HG03095 (cell line): ENCODE data around the gene CAPN5.

Experiments used
- ATAC-seq: cut with Tn5 transposase; IDR thresholded peaks from one replicate; pipeline ENCODE4 v1.9.1; 2021; ENCODE audit warnings: moderate library complexity; ENCODE audit not compliant: unreplicated experiment

The CAPN5 gene

GRCh38 chr11:77144857-77145428 lies 78.2 kb downstream of the CAPN5 start:
- ATAC-seq, result no peak

DNA sequence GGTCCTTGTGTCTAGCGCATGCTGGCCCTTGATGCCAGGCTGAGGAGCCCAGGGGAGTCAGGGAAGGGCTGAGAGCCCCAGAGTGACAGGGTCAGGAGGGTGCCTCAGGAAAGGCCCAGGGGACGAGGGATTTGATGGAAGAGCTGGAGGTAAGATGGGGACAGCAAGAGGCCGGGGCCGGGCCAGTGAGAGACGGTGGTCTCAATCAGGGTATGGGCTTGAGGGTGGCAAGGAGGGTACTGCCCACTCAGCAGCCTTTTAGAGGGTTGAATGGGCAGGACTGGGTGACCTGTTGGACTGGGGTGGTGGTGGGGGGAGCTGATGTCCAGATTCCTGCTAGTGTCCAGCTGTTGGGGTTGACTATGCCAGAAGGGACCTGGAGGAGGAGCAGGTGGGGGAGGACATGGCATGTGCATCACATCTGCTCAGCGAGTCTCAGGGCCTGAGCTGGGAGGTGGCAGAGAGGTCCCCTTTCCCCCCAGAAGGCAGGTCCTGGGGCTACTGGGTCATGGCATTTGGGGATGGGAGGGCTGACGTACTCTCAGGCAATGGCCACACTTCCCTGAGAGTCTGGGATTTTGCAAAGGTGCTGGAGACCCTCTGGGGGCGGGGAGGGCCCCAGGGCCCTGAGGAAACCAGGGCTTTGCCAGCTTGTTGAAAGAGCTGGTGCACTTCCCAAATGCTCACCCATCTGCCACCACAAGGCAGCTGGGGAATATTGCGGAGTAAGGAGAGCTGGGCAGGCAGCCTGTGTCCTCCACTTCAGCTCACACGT lies 79.7 kb downstream of the CAPN5 start:
- ATAC-seq, result no peak

DNA sequence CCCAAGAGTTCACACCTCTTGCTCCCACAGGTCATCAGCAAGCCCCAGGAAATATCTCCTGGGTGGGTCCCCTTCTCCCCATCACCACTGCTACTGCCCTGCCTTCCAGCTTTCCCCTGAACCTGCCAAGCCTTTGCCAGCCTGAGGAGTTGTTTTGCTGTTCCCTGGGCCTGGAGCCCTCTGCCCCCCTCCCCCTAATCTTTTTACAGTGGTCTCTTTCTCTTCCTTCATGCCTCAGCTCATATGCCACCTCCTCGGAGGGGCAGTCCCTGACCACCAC lies 80.2 kb downstream of the CAPN5 start:
- no peak for ATAC-seq

DNA sequence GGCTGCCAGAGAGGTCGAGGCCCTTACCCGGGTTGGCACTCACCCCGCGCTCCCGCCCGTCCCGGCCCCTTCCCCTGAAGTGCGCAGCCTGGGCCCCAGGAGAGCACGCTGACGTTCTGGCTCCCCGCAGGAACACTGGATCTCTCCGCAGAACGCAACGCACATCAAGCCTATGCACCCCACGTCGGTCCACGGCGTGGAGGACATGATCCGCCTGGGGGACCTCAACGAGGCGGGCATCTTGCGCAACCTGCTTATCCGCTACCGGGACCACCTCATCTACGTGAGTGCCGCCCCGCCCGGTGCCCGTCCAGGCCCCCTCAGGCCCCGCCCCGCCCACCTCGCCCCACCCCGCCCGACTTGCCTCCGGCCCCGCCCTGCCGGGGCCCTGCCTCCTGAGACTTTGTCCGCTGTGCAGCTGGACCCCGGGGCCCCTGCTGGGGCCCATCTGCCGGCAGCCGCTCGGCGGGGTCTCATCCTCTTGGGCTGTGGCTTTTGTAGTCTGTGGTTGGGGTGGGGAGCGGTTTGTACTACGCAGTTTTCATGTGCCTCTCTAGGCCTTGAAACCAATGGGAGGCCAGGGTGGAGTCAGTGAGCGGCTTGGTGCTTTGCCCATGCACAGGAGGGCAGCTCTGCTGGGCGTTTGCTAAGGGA lies 81.0 kb downstream of the CAPN5 start:
- ATAC-seq, result no peak

DNA sequence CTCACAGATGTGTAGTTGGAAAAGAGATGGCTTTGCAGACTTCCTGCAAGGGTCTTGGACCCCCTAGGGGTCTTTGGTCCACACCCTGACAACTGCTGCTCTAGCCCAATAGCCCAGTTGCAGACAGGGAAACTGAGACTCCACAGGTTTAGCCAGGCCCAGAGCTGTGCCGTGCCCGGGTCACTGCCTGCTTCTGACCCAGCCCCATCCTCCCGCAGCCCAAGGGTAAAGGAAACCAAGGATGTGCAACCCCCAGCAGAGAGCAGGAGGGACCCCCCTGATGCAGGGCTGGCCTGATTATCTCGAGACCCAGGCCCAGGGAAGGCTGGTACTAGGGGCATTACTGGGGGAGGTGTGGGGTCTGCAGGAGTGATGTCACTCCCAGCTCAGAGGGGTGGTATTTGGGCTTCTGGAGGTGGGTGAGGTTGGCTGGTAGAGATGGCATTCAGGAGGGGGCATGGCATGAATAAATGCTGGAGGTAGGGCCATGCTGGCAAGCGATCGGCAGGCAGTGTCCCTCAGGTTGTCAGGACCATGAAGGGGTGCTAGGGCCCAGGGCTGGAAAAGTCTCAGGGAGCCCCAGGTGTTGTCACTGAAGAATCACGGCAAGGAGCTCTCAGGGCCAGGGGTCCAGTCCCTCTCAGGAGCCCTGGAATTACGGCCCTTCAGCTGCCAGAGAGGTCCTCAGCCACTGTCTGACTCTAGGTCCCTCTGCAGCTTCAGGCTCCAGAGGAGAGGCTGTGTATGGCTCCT lies 82.4 kb downstream of the CAPN5 start:
- no peak for ATAC-seq

DNA sequence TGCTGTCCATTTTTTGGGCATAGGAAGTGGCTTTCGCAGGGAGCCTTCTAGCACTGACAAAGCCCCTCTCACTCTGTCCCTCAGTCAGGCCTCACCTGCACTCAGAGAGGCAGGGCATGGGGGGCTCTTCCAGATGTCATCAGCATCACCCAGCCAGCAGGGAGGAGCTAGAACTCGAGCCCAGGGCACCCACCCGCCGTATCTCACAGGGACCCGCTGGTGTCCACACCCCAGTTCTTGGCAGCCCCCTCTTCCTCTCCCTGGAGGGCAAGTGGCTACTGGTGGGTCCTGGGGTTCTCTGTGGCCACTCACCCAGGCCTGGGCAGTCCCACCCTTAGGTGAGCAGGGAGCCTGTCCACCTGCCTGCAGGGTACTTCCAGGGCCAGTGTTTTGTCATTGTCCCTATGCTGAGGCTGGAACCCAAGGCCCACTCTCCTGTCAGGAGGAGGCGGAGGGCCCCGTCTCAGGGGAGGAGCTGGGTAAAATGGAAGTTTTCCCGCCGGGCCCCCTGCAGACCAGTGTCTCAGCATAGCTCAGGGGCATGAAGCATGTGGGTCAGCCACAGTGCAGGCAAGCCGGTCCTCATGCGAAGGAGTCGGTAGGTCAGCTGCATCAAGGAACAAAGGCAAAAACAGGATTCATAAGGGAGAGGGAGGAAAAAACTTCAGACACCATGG lies 83.1 kb downstream of the CAPN5 start:
- ATAC-seq, result no peak

GRCh38 chr11:77150836-77151235 lies 84.1 kb downstream of the CAPN5 start:
- ATAC-seq, result no peak

DNA sequence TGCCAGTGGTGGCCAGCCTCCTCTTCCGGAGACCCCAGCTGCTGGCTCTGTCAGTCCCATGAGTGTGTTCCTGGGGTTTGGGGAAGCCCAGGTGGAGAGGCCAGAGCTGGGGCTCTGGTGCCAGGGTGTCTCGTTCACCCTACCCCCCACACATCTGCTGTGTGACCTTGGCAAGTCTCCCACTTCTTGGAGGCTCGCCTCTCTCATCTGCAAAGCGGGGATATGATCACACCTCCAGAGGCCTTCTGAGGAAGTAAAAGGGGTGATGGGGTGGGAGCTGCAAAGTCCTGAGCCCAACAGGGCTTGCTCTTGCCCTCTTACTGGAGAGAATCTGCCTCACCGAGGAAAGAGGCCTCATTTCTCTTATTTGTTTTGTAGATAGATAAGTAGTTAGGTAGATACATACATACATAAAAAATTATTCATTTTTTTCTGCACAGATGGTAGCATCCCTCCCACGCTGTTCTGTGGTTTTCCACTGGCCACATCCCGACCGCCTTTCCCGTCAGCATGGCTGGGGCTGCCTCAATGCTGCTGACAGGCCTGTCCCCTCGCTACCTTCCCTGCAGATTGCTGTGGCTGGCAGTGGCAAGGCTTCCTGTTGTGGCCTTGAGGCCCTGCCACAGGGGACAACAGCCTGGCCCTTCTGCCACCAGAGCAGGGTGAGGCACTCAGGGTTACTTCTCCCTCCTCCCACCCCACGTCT lies 85.2 kb downstream of the CAPN5 start:
- no peak for ATAC-seq

GRCh38 chr11:77152846-77153245 lies 86.1 kb downstream of the CAPN5 start:
- ATAC-seq, result no peak

DNA sequence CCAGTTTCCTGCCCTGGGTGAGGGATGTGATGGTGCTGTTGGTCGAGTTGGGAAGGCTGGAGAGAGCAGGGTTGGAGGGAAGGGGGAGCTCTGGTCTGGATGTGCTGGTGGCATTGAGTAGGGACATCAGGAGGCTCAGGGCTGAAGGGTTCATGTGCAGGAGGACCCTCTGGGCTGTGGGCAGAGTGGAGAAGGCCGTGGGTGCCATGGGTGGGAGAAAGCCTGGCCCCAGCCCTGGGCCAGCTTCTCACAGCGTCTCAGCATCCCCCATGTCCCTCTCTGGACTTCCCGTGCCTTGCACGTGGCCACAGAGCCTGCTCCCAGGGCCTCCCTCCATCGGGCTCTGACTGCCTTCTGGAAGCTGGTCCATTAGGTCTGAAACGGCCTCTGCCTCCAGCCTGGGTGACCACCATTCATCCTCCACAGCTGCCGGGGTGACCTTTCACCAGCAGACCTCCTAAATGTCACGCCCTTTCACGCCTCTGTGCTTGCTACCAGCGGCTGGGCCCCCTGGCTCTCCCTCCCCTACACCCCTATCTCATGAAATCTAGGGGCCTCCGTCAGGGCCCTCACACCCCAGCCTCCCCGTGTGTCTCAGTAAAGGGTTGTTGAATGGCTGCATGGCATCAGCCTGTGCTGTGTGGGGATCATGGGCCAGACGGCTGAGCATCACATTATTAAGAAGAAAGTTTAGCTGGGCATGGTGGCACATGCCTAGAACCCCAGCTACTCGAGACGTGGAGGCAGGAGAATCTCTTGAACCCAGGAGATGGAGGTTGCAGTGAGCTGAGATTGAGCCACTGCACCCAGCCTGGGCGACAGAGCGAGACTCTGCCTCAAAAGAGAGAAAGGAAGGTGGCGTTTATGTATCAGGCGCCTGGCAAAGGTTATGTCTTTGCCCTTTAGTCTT lies 86.8 kb downstream of the CAPN5 start:
- ATAC-seq, result no peak

DNA sequence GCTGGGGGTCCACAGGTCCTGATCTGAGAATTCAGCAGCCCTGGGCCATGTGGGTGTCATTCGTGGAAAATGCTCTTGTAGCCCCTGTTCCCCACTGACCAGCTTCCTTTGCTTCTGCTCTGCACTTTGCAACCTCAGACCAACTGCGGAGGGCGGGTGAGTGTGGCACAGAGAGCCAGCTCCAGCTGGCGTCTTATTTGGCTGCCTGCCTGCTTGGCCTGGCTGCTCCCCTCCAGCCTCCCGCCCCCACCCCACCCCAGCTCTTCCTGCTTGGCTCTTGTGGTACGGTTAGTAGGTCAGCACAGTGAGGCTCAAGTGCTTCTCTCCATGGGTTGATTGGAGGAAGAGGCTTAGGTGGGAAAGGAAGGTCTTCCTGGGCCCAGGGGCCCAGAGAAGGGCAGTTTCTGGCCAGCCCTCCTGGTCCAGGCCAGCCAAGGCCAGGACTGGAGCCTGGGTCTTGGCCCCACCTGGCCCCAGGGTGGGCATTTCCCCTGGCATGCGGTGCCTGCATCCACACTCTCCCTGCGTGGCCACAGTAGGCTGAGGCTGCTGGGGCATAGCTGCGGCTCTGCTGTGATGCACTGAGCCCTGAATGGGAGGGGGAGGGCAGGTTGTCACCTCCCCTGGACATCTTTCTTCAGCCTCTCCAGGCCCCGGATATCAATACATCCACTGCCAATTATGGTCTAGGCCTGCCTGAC lies 87.8 kb downstream of the CAPN5 start:
- ATAC-seq, result no peak

DNA sequence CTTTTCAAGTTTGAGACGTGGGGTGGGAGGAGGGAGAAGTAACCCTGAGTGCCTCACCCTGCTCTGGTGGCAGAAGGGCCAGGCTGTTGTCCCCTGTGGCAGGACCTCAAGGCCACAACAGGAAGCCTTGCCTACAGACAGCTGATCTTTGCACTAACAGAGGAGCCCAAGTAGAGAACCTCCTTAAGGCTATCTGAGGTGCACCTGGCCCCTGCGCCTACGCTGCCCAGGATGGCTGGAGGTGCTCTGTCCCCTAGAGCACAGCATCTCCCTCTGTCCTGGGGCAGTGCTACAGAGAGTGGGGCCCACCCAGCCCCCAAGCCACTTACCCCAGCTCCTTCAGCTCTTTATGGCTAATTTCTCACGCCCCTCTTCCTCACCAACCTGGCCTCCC lies 88.3 kb downstream of the CAPN5 start:
- ATAC-seq, result no peak

- no peak for ATAC-seq
Measured at GRCh38 chr11:77155556-77156130, 88.9 kb downstream of the CAPN5 start.

DNA sequence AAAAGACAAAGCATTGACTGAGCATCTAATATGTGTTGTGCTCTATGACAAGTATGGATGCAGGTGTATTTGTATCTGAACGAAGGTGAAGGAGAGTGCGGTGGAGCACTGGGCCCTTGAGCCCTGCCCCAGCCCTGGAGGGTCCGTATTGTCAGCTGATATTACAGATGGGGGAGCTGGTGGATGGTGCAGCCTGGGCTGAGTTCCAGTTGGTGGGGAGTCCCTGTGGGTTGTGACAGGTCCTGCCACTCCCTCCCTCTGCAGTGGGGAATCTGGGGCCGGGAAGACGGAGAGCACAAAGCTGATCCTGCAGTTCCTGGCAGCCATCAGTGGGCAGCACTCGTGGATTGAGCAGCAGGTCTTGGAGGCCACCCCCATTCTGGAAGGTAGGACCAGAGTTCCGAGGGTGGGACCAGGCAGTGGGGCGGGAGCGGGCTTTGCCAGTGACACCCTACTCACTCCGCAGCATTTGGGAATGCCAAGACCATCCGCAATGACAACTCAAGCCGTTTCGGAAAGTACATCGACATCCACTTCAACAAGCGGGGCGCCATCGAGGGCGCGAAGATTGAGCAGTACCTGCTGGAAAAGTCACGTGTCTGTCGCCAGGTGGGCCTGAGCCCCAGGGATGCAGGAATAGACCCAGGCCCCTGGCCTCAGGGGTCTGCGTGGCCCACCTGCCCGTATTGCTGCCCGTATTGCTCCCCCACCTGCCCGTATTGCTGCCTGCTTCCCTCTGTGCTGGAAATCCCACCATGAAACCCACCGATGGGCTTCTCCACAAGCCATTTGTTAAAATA lies 89.8 kb downstream of the CAPN5 start:
- ATAC-seq, result no peak

DNA sequence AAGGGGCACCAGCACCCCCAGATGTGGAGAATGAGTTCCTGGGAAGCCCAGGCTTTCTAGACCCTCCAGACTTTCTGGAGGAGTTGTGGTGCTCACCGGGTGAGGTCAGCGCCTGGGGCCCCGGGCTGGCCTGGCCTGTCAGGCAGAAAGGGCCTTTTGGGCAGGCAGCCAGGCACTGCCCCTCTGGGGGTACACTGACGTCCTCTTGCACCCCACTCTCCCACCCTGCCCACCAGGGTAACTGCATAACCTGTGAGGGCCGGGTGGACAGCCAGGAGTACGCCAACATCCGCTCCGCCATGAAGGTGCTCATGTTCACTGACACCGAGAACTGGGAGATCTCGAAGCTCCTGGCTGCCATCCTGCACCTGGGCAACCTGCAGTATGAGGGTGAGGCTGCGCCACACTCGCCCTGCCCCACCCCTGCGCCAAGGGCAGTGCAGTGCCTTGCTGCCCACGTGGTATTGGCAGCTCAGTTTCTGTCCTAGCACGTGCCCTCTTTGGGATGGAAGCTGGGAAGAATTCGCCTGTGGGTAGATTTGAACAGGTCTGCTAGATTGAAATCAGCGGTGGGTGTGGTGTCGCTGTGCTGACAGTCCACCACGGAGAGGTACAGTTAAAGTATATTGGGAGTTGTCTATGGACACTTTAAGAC lies 91.4 kb downstream of the CAPN5 start:
- no peak for ATAC-seq

DNA sequence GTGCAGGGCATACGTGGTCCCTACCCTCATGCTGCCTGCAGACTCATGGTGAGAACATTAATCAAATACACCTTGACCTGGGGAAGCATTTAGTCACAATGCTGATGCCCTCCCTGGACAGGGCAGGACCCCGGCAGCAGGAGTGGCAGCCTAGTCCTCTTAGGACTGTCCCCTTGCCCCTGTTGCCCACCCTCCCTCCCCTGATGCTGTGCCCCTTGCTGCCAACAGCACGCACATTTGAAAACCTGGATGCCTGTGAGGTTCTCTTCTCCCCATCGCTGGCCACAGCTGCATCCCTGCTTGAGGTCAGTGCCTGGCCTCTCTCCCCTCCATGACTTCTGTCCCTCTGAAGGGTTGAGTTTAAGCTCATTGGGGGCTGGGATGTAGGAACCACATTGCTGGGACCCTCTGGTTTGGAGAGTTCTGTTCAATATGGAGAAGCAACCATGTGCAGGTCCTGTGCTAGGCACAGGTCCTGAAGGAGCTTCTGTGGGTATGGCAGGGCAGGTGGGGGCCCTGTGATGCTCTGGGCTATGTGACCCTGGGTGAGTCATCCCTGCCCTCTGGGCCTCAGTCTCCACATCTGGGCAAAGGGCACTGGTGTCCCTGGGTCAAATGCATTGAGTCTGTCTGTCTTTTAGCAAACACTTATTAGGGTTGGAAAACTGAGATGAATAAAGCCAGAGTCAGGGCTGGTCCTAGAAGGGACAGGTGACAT lies 92.6 kb downstream of the CAPN5 start:
- no peak for ATAC-seq
